ENCODE results near the gene U2AF1L4. TPM values are rescaled to one million over a fixed set of nuclear protein-coding genes. Genes with fewer than 3 reads are reported as not detected.

U2AF1L4 gene
- total RNA-seq, 2 experiments from 2014 or later: 23.3 to 24.0 TPM

DNA sequence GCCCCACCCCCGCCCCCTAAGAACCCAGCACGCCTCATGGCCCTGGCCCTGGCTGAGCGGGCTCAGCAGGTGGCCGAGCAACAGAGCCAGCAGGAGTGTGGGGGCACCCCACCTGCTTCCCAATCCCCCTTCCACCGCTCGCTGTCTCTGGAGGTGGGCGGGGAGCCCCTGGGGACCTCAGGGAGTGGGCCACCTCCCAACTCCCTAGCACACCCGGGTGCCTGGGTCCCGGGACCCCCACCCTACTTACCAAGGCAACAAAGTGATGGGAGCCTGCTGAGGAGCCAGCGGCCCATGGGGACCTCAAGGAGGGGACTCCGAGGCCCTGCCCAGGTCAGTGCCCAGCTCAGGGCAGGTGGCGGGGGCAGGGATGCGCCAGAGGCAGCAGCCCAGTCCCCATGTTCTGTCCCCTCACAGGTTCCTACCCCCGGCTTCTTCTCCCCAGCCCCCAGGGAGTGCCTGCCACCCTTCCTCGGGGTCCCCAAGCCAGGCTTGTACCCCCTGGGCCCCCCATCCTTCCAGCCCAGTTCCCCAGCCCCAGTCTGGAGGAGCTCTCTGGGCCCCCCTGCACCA lies 42.1 kb upstream of the U2AF1L4 start:
- no peaks in the 10 kb centered on the region for H3K9me3 Mint-ChIP-seq (ENCODE audit: insufficient read depth)
- H3K4me3 Mint-ChIP-seq: no peak overlapping the region
- ChIA-PET POLR2A (no interaction called here), CTCF (no interaction called here)
- H3K4me1 Mint-ChIP-seq (ENCODE audit: low read depth): no peaks in the 10 kb centered on the region
- ATAC-seq: no peak
- H3K27ac Mint-ChIP-seq: no peak overlapping the region
- no peaks in the 10 kb centered on the region for H3K27me3 Mint-ChIP-seq (ENCODE audit: low read depth)
- no peak for DNase-seq
- peaks cover 8% of the 10 kb centered on the region for H3K36me3 Mint-ChIP-seq (ENCODE audit: low read depth)

DNA sequence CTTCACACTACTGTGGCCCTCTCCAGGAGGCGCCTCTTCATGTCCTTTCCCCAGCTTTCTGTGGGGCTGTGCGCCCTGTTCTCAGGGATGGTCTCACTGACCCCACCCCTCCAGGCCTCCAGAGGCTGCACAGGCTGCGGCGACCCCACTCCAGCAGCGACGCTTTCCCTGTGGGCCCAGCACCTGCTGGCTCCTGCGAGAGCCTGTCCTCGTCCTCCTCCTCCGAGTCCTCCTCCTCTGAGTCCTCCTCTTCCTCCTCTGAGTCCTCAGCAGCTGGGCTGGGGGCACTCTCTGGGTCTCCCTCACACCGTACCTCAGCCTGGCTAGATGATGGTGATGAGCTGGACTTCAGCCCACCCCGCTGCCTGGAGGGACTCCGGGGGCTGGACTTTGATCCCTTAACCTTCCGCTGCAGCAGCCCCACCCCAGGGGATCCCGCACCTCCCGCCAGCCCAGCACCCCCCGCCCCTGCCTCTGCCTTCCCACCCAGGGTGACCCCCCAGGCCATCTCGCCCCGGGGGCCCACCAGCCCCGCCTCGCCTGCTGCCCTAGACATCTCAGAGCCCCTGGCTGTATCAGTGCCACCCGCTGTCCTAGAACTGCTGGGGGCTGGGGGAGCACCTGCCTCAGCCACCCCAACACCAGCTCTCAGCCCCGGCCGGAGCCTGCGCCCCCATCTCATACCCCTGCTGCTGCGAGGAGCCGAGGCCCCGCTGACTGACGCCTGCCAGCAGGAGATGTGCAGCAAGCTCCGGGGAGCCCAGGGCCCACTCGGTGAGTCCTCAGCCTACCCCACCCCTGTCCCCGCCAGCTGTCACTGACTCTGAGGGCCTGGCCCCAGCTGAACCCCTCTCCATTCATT lies 41.3 kb upstream of the U2AF1L4 start:
- DNase-seq (no peak), ATAC-seq (no peak)
- no peaks in the 10 kb centered on the region for H3K4me1 Mint-ChIP-seq (ENCODE audit: low read depth)
- POLR2A ChIA-PET: interaction anchor here (0.6 to 0.8 kb wide), 2 partner anchors 14 to 41 kb away, joined by 3 read pairs; partner anchors contain the start of genes PSENEN and U2AF1L4
- H3K27ac Mint-ChIP-seq: no peak overlapping the region
- no peaks in the 10 kb centered on the region for H3K9me3 Mint-ChIP-seq (ENCODE audit: insufficient read depth)
- CTCF ChIA-PET: no interaction called here
- H3K27me3 Mint-ChIP-seq (ENCODE audit: low read depth): no peaks in the 10 kb centered on the region
- H3K36me3 Mint-ChIP-seq (ENCODE audit: low read depth): peaks cover 11% of the 10 kb centered on the region
- H3K4me3 Mint-ChIP-seq: no peak overlapping the region

DNA sequence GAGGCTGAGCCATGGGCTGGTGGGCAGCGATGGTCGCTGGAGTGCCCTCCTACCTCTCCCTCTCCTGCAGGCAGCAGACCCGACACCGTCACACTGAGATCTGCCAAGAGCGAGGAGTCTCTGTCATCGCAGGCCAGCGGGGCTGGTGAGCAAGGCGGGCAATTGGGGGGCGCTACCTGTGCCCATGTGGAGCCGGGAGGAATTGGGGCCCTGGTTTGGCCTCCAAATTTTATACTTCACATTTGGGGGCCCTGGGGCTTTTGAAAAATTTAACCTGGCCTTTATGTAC lies 40.1 kb upstream of the U2AF1L4 start:
- Mint-ChIP-seq H3K27me3 (ENCODE audit: low read depth) (no peaks in the 10 kb centered on the region), H3K4me3 (no peak overlapping the region), H3K9me3 (ENCODE audit: insufficient read depth) (no peaks in the 10 kb centered on the region), H3K27ac (no peak overlapping the region), H3K36me3 (ENCODE audit: low read depth) (peaks cover 17% of the 10 kb centered on the region), H3K4me1 (ENCODE audit: low read depth) (no peaks in the 10 kb centered on the region)
- CTCF ChIA-PET: no interaction called here
- POLR2A ChIA-PET: no interaction called here
- DNase-seq (no peak), ATAC-seq (no peak)

DNA sequence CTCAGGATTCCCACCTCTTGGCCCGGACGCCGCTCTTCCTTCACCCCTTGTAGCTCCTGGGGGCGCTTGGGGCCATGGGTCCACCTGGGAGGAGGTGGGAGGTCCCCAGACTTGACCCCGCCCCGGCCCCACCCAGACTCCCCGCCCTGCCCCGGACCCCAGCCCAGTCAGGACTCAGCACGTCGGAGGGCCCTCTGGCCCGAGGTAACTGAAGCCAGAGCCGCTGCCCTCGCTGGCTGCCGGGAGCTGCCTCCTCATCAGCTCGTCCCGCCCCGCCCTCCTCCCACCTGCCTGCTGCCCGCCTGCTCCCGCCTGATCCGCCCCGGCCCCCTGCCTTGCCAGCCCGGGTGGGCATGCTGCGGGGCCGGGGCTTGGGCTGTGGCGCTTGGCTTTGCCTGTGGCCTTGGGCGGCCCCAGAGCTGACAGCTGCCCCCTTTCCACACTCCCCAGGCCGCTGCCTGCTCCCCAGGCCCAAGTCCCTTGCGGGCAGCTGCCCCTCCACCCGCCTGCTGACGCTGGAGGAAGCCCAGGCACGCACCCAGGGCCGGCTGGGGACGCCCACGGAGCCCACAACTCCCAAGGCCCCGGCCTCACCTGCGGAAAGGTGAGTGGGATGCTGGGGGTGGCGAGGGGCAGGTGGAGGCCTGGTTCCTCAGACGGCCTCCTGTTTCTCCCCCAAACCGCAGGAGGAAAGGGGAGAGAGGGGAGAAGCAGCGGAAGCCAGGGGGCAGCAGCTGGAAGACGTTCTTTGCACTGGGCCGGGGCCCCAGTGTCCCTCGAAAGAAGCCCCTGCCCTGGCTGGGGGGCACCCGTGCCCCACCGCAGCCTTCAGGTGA lies 39.5 kb upstream of the U2AF1L4 start:
- POLR2A ChIA-PET: no interaction called here
- H3K36me3 Mint-ChIP-seq (ENCODE audit: low read depth): peaks cover 20% of the 10 kb centered on the region
- H3K9me3 Mint-ChIP-seq (ENCODE audit: insufficient read depth): no peaks in the 10 kb centered on the region
- ATAC-seq (no peak), DNase-seq (no peak)
- no peaks in the 10 kb centered on the region for H3K27me3 Mint-ChIP-seq (ENCODE audit: low read depth)
- H3K4me3 Mint-ChIP-seq: no peak overlapping the region
- H3K27ac Mint-ChIP-seq: no peak overlapping the region
- CTCF ChIA-PET: no interaction called here
- no peaks in the 10 kb centered on the region for H3K4me1 Mint-ChIP-seq (ENCODE audit: low read depth)

DNA sequence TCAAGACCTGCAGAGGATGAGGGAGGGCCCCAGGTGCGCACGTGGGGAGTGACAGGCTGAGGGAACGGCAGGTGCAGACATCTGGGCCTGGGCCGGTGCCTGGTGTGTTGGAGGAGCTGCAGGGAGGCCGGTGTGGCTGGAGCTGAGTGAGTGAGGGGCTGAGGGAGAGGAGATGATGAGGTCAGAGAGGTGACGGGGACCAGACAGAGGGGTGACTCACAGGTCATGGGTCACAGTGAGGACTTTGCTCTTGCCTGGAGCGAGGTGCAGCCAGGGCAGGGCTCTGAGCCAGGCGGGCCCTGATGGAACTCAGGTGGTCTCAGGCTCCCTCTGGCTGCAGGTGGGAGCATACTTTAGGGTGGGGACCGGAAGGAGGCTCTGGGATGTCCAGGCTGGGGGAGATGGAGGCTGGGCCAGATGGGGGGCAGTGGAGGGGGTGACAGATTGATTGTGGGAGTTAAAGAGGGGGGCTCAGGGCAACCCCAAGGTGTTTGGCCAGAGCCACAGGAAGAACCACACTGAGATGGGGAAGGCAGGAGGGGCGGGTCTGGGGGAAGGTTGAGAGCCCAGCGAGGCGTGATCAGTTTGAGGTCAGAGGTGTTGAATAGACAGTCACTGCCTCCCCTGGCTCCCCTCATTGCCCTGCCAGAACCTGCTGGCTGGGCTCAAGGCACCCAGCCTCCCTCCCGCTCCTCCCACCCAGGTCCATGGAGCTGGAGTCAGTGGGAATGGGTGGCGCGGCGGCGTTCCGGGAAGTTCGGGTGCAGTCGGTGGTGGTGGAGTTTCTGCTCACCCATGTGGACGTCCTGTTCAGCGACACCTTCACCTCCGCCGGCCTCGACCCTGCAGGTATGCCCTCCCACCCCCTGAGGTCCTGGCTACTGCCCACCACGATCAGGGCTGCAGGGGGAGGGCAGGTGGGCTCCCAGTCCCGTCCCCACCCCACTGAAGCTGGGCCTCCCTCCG lies 38.5 kb upstream of the U2AF1L4 start:
- Mint-ChIP-seq H3K4me3 (no peak overlapping the region), H3K36me3 (ENCODE audit: low read depth) (peaks cover 26% of the 10 kb centered on the region), H3K9me3 (ENCODE audit: insufficient read depth) (no peaks in the 10 kb centered on the region), H3K27me3 (ENCODE audit: low read depth) (no peaks in the 10 kb centered on the region), H3K4me1 (ENCODE audit: low read depth) (no peaks in the 10 kb centered on the region), H3K27ac (no peak overlapping the region)
- POLR2A ChIA-PET: no interaction called here
- CTCF ChIA-PET: no interaction called here
- ATAC-seq (no peak), DNase-seq (no peak)

DNA sequence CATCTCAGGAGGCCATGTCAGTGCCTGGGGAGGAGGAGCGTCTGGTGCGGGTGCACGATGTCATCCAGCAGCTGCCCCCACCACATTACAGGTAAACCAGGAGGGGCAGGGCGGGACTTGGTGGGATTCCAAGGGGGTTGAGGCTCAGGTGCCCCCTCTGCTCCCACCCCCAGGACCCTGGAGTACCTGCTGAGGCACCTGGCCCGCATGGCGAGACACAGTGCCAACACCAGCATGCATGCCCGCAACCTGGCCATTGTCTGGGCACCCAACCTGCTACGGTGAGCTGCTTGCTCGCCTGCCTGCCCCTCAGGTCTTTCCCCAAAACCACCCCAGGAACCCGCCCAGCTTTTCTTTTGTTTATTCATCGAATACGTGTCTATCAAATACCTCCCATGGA lies 37.4 kb upstream of the U2AF1L4 start:
- H3K27ac Mint-ChIP-seq: no peak overlapping the region
- DNase-seq (no peak), ATAC-seq (no peak)
- H3K4me1 Mint-ChIP-seq (ENCODE audit: low read depth): no peaks in the 10 kb centered on the region
- no peaks in the 10 kb centered on the region for H3K27me3 Mint-ChIP-seq (ENCODE audit: low read depth)
- POLR2A ChIA-PET: no interaction called here
- H3K9me3 Mint-ChIP-seq (ENCODE audit: insufficient read depth): no peaks in the 10 kb centered on the region
- no peak overlapping the region for H3K4me3 Mint-ChIP-seq
- CTCF ChIA-PET: no interaction called here
- peaks cover 28% of the 10 kb centered on the region for H3K36me3 Mint-ChIP-seq (ENCODE audit: low read depth)

DNA sequence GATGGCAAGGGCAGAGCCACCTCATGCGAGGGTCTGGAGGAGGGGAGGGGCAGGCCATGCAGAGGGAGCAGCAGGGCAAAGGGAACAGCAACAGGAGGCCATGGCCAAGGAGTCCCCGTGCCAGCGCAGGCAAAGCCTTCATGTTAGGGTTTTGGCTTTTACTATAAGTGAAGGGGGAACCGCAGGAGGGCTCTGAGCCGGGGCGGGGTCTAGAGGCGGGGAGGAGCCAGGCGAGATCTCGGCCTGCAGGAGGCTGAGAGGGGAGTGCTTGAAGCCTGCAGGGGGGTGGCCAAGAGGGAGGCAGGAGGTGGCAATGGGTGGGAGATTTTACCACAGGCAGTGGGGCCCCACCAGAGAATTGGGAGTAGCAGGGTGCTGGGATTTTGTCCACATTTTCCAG lies 36.4 kb upstream of the U2AF1L4 start:
- CTCF ChIA-PET: no interaction called here
- Mint-ChIP-seq H3K27me3 (ENCODE audit: low read depth) (no peaks in the 10 kb centered on the region), H3K4me1 (ENCODE audit: low read depth) (peaks cover 9% of the 10 kb centered on the region), H3K4me3 (no peak overlapping the region), H3K36me3 (ENCODE audit: low read depth) (peaks cover 31% of the 10 kb centered on the region), H3K27ac (no peak overlapping the region), H3K9me3 (ENCODE audit: insufficient read depth) (no peaks in the 10 kb centered on the region)
- POLR2A ChIA-PET: no interaction called here
- DNase-seq (no peak), ATAC-seq (no peak)

DNA sequence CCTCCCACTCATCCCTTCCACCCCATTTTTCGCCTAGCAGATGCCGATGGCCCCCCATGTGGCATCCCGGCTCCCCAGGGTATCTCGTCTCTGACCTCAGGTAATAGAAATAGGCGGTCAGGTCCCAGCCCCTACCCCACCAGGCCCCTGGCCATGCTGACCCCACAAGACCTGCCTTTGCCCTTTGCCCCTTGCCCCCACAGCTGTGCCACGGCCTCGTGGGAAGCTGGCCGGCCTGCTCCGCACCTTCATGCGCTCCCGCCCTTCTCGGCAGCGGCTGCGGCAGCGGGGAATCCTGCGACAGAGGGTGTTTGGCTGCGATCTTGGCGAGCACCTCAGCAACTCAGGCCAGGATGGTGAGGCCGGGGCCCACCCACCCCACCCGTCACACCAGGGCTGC lies 35.5 kb upstream of the U2AF1L4 start:
- Mint-ChIP-seq H3K36me3 (ENCODE audit: low read depth) (peaks cover 31% of the 10 kb centered on the region), H3K4me3 (no peak overlapping the region), H3K4me1 (ENCODE audit: low read depth) (peaks cover 16% of the 10 kb centered on the region), H3K27ac (no peak overlapping the region), H3K9me3 (ENCODE audit: insufficient read depth) (no peaks in the 10 kb centered on the region), H3K27me3 (ENCODE audit: low read depth) (no peaks in the 10 kb centered on the region)
- no peak for ATAC-seq
- POLR2A ChIA-PET: no interaction called here
- no peak for DNase-seq
- CTCF ChIA-PET: no interaction called here

DNA sequence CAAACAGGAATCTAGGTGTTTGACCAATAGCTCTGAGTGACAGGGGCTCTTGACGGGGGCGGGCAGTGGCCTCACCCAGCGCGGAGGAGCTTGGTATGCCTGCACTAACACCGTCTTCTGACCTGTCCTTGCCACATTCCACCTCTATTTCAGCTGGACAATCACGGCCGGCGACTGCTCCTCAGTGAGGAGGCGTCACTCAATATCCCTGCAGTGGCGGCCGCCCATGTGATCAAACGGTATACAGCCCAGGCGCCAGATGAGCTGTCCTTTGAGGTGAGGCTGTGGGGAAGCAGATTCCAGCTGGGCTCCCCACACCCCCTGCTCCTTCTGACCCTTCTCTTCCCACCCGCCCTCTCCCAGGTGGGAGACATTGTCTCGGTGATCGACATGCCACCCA lies 34.8 kb upstream of the U2AF1L4 start:
- no peaks in the 10 kb centered on the region for H3K27me3 Mint-ChIP-seq (ENCODE audit: low read depth)
- peaks cover 31% of the 10 kb centered on the region for H3K36me3 Mint-ChIP-seq (ENCODE audit: low read depth)
- H3K27ac Mint-ChIP-seq: no peak overlapping the region
- CTCF ChIA-PET: interaction anchor here (0.6 kb wide), 1 partner anchor 46 kb away, joined by 3 read pairs; no protein-coding TSS in a partner anchor
- no peaks in the 10 kb centered on the region for H3K9me3 Mint-ChIP-seq (ENCODE audit: insufficient read depth)
- H3K4me3 Mint-ChIP-seq: no peak overlapping the region
- POLR2A ChIA-PET: no interaction called here
- peaks cover 18% of the 10 kb centered on the region for H3K4me1 Mint-ChIP-seq (ENCODE audit: low read depth)
- no peak for DNase-seq
- ATAC-seq: no peak

DNA sequence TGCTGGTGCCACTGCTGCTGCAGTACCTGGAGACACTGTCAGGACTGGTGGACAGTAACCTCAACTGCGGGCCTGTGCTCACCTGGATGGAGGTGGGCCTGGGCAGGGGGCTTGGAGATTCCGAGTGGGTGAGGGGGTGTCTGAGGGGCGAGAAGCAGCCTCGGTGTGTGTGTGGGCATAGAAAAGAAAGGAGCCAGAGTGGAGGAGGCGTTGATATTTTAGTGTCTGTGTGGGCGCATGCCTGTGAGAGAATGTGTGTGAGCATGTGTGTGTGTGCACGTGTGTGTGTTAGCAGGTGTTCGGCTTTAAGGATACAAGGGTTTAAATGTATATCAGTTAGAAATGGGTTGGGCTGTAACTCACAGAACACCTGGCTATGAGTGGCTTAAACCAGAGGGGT lies 33.8 kb upstream of the U2AF1L4 start:
- no peak for DNase-seq
- no peak for ATAC-seq
- POLR2A ChIA-PET: no interaction called here

DNA sequence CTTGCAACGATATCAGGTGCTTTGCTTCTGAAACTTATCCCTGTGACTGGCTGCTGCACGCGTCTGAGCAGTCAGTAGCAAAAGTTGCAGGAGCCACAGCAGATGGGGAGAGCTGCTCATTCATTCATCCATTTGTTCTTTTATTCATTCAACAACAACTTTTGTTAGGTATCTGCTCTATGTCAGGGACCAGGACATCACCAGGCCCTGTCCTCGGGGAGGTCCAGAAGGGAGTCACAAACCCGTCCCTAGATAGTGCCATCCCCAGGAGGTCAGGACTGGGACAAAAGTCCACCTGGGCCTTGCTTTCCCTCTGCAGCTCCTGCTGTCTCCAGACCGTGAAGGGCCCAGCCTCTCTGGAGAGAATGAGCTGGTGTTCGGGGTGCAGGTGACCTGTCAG lies 32.7 kb upstream of the U2AF1L4 start:
- CTCF ChIA-PET: no interaction called here

More for the DNA sequence above, 33.8 kb upstream of the U2AF1L4 start:
- peaks cover 31% of the 10 kb centered on the region for H3K36me3 Mint-ChIP-seq (ENCODE audit: low read depth)
- CTCF ChIA-PET: no interaction called here
- peaks cover 27% of the 10 kb centered on the region for H3K4me1 Mint-ChIP-seq (ENCODE audit: low read depth)
- no peaks in the 10 kb centered on the region for H3K27me3 Mint-ChIP-seq (ENCODE audit: low read depth)
- no peaks in the 10 kb centered on the region for H3K9me3 Mint-ChIP-seq (ENCODE audit: insufficient read depth)
- no peak overlapping the region for H3K27ac Mint-ChIP-seq
- H3K4me3 Mint-ChIP-seq: no peak overlapping the region

More for the DNA sequence above, 32.7 kb upstream of the U2AF1L4 start:
- H3K4me1 Mint-ChIP-seq (ENCODE audit: low read depth): peaks cover 27% of the 10 kb centered on the region
- ATAC-seq (no peak), DNase-seq (no peak)
- no peaks in the 10 kb centered on the region for H3K27me3 Mint-ChIP-seq (ENCODE audit: low read depth)
- POLR2A ChIA-PET: no interaction called here
- H3K27ac Mint-ChIP-seq: no peak overlapping the region
- peaks cover 27% of the 10 kb centered on the region for H3K36me3 Mint-ChIP-seq (ENCODE audit: low read depth)
- peak overlapping the region; percentile 1 for H3K4me3 Mint-ChIP-seq
- no peaks in the 10 kb centered on the region for H3K9me3 Mint-ChIP-seq (ENCODE audit: insufficient read depth)
